ENCODE data around the gene VSTM2L. TPM values are rescaled to one million over a fixed set of nuclear protein-coding genes. Genes with fewer than 3 reads are reported as not detected.
A peak's percentile ranks its signal among the peaks of the same experiment; 100 is the strongest.

Gene VSTM2L
- total and polyA plus RNA-seq, 2 of the 13 experiments (the other 11 are each of a cell fraction or from before 2014, with no cell fraction given) = not detected

DNA sequence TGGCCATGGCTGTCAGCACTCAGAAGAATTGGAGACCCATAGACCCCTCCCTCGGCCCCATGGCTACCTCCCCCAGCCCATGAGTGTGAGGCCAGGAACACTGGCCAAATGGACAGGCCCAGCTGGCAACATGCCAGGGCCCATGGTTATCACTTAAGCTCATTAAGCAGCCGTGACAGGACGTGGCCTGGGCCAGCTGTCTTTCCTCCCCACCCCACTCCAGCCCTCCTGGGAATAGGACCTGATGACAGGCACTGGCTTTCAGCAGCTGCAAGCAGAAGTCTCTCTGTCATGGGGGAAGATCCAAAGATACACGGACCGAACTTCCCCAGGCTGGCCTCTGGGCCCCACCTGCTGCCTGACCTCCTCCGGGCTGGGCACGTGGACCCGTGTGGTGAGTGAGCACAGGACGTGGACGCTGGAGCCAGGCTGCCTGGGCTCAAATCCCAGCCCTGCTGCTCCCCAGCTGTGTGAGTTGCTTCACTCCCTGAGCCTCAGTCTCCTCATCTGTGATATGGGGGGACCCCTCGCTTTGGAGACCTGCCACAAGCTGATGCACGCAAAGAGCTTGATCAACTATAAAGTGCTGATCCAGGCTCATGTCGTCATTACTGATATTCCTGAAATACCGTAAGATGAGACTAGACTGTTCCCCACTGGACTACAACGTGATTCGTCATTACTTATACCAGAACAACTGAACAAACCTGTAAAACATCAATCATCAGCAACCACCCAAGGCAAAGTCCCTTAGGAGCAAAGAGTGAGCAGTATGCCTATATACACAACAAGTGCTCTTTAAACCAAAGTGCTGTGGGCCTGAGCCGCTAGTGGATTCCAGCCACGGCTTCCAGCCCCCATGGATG is 22.0 kb upstream of the VSTM2L start:
- in situ Hi-C loops (cut with HindIII; ENCODE audit: extremely low pct_ligation_motif_present, low pct_unique_long_range_greater_than_20kb) = no loop called here
- ChIA-PET POLR2A (no interaction called here), CTCF (ENCODE audit: low intra/inter-chr PET ratio, low total read pairs) (no interaction called here)
- Histone ChIP-seq H3K27me3 (ENCODE audit: control insufficient read depth in 1 of 2, insufficient read depth in 2 of 2, low read length in 2 of 2) (peaks cover 10 to 25% of the 10 kb centered on the region in 2 experiments; a peak in 4 of 5 replicates), H3K4me2 (ENCODE audit: low read depth, low read length) (peak overlapping the region; percentile 72), H2AFZ (ENCODE audit: low read length) (no peak overlapping the region), H3K9me3 (ENCODE audit: low read length) (no peaks in the 10 kb centered on the region), H3K36me3 (replicated peaks in 1 of 2; ENCODE audit: control insufficient read depth in 1 of 2, insufficient read depth in 2 of 2, low read length in 2 of 2) (no peaks in the 10 kb centered on the region), H3K27ac (ENCODE audit: extremely low read length, insufficient read depth, low read length) (no peak overlapping the region), H3K79me2 (ENCODE audit: insufficient read depth, low read length) (no peaks in the 10 kb centered on the region), H3K9ac (ENCODE audit: insufficient read depth, low read depth, low read length) (0 out of 2 replicates have a peak overlapping the region, but pooled peaks have one; percentile 9), H4K20me1 (ENCODE audit: insufficient read depth, low read length) (no peaks in the 10 kb centered on the region), H3K4me3 (replicated peaks in 1 of 3; ENCODE audit: insufficient read depth in 1 of 3, low read depth in 2 of 3, low read length in 3 of 3) (peak overlapping the region in 2 of 3 experiments; percentile 23 to 59; a peak in 4 of 6 replicates), H3K4me1 (ENCODE audit: insufficient read depth, low read length) (peaks cover 74% of the 10 kb centered on the region)
- 3% methylated on average over 18 of the region's 18 CpGs for WGBS (ENCODE audit: low lambda C conversion rate)
- no TSS peak for BruUV-seq (replicated peaks)
- intact Hi-C loops (cut with micrococcal nuclease; ENCODE audit: unreplicated experiment) = no loop called here
- DNase-seq (ENCODE audit: low spot score) = peak; percentile 70
- FAIRE-seq = peak; percentile 60
- peak; percentile 62 for ATAC-seq
- TF ChIP-seq, protein P1, sequence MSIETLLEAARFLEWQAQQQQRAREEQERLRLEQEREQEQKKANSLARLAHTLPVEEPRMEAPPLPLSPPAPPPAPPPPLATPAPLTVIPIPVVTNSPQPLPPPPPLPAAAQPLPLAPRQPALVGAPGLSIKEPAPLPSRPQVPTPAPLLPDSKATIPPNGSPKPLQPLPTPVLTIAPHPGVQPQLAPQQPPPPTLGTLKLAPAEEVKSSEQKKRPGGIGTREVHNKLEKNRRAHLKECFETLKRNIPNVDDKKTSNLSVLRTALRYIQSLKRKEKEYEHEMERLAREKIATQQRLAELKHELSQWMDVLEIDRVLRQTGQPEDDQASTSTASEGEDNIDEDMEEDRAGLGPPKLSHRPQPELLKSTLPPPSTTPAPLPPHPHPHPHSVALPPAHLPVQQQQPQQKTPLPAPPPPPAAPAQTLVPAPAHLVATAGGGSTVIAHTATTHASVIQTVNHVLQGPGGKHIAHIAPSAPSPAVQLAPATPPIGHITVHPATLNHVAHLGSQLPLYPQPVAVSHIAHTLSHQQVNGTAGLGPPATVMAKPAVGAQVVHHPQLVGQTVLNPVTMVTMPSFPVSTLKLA (IDR thresholded peaks at IDR 0.05) = 0 out of 2 replicates have a peak, but pooled peaks have one; percentile 50
- TF ChIP-seq DMAP1 (CRISPR knock-in tag; IDR thresholded peaks at IDR 0.05) (0 out of 2 replicates have a peak, but pooled peaks have one; percentile 34), ZSCAN25 (CRISPR knock-in tag; IDR thresholded peaks at IDR 0.05) (0 out of 2 replicates have a peak, but pooled peaks have one; percentile 65), JUN (CRISPR knock-in tag; IDR thresholded peaks at IDR 0.05) (peak; percentile 54), MYC (CRISPR knock-in tag; IDR thresholded peaks at IDR 0.05; ENCODE audit: borderline replicate concordance) (0 out of 2 replicates have a peak, but pooled peaks have one; percentile 27)
- TF ChIP-seq, protein P2, sequence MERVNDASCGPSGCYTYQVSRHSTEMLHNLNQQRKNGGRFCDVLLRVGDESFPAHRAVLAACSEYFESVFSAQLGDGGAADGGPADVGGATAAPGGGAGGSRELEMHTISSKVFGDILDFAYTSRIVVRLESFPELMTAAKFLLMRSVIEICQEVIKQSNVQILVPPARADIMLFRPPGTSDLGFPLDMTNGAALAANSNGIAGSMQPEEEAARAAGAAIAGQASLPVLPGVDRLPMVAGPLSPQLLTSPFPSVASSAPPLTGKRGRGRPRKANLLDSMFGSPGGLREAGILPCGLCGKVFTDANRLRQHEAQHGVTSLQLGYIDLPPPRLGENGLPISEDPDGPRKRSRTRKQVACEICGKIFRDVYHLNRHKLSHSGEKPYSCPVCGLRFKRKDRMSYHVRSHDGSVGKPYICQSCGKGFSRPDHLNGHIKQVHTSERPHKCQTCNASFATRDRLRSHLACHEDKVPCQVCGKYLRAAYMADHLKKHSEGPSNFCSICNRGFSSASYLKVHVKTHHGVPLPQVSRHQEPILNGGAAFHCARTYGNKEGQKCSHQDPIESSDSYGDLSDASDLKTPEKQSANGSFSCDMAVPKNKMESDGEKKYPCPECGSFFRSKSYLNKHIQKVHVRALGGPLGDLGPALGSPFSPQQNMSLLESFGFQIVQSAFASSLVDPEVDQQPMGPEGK (CRISPR knock-in tag; IDR thresholded peaks at IDR 0.05) = peak; percentile 1; the same call in 1 of the 2 replicates
- TF ChIP-seq, protein P3, sequence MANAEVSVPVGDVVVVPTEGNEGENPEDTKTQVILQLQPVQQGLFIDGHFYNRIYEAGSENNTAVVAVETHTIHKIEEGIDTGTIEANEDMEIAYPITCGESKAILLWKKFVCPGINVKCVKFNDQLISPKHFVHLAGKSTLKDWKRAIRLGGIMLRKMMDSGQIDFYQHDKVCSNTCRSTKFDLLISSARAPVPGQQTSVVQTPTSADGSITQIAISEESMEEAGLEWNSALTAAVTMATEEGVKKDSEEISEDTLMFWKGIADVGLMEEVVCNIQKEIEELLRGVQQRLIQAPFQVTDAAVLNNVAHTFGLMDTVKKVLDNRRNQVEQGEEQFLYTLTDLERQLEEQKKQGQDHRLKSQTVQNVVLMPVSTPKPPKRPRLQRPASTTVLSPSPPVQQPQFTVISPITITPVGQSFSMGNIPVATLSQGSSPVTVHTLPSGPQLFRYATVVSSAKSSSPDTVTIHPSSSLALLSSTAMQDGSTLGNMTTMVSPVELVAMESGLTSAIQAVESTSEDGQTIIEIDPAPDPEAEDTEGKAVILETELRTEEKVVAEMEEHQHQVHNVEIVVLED (CRISPR knock-in tag; IDR thresholded peaks at IDR 0.05; ENCODE audit: borderline replicate concordance) = 0 out of 2 replicates have a peak, but pooled peaks have one; percentile 32
- TF ChIP-seq, protein P4, sequence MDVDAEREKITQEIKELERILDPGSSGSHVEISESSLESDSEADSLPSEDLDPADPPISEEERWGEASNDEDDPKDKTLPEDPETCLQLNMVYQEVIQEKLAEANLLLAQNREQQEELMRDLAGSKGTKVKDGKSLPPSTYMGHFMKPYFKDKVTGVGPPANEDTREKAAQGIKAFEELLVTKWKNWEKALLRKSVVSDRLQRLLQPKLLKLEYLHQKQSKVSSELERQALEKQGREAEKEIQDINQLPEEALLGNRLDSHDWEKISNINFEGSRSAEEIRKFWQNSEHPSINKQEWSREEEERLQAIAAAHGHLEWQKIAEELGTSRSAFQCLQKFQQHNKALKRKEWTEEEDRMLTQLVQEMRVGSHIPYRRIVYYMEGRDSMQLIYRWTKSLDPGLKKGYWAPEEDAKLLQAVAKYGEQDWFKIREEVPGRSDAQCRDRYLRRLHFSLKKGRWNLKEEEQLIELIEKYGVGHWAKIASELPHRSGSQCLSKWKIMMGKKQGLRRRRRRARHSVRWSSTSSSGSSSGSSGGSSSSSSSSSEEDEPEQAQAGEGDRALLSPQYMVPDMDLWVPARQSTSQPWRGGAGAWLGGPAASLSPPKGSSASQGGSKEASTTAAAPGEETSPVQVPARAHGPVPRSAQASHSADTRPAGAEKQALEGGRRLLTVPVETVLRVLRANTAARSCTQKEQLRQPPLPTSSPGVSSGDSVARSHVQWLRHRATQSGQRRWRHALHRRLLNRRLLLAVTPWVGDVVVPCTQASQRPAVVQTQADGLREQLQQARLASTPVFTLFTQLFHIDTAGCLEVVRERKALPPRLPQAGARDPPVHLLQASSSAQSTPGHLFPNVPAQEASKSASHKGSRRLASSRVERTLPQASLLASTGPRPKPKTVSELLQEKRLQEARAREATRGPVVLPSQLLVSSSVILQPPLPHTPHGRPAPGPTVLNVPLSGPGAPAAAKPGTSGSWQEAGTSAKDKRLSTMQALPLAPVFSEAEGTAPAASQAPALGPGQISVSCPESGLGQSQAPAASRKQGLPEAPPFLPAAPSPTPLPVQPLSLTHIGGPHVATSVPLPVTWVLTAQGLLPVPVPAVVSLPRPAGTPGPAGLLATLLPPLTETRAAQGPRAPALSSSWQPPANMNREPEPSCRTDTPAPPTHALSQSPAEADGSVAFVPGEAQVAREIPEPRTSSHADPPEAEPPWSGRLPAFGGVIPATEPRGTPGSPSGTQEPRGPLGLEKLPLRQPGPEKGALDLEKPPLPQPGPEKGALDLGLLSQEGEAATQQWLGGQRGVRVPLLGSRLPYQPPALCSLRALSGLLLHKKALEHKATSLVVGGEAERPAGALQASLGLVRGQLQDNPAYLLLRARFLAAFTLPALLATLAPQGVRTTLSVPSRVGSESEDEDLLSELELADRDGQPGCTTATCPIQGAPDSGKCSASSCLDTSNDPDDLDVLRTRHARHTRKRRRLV (CRISPR knock-in tag; IDR thresholded peaks at IDR 0.05) = no peak
- TF ChIP-seq, protein P5, sequence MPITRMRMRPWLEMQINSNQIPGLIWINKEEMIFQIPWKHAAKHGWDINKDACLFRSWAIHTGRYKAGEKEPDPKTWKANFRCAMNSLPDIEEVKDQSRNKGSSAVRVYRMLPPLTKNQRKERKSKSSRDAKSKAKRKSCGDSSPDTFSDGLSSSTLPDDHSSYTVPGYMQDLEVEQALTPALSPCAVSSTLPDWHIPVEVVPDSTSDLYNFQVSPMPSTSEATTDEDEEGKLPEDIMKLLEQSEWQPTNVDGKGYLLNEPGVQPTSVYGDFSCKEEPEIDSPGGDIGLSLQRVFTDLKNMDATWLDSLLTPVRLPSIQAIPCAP (CRISPR knock-in tag; IDR thresholded peaks at IDR 0.05; ENCODE audit: low read depth) = no peak

All from HepG2 (cell line).